ENCODE results near the gene ZNF865.

GRCh38 chr19:55559684-55560083, 45.8 kb upstream of the ZNF865 start:
- TF ChIP-seq POLR2A (IDR thresholded peaks at IDR 0.05) (no peak), CTCF (IDR thresholded peaks at IDR 0.05) (no peak)

Data from adrenal gland (tissue), 5 donors.